HCT116 (cell line): ENCODE data around the gene TSR1. TPM values are rescaled to one million over a fixed set of nuclear protein-coding genes. Genes with fewer than 3 reads are reported as not detected.

Source experiments
- ATAC-seq: fragments of 200-7000 bp; cut with Tn5 transposase; 2 replicates; pipeline ENCODE4 v1.9.1; 2020; ENCODE audit warnings: mild to moderate bottlenecking, moderate library complexity
- BruUV-seq: library from RNA; stranded (reverse); fragments of 400-500 nt; replicated peaks from 2 replicates; lab custom pipeline; 2021; lab: Mats Ljungman, UMichigan
- CTCF ChIA-PET: fragments of 300-600 bp; sonication (Branson Sonifier 250); formaldehyde crosslinking; loops from one replicate; lab custom pipeline; 2021; ENCODE audit warnings: antibody characterized with exemption; lab: Charles Lee
- POLR2A ChIA-PET: fragments of 300-600, 350-600 bp; sonication (Branson Sonifier 250); formaldehyde crosslinking; loops from one replicate; lab custom pipeline; 2021; ENCODE audit warnings: antibody characterized with exemption; lab: Charles Lee
- RAD21 ChIA-PET, 2 experiments: fragments of 300-600 bp; sonication (Branson Sonifier 250); formaldehyde crosslinking; loops; one replicate each; lab custom pipeline; 2023; ENCODE audit warnings: low total read pairs in 2 of 2; ENCODE audit not compliant: uncharacterized antibody in 2 of 2, unreplicated experiment in 2 of 2, low non-redundant PET in 1 of 2; lab: Charles Lee
- DNase-seq: peaks from one replicate; pipeline ENCODE4 v3.0.0-alpha.2; 2010; ENCODE audit warnings: low read depth, low spot score
- H2AFZ ChIP-seq: fragments of 200-600 bp; shearing (Covaris generic), sonication (generic); 2 replicates; pipeline ENCODE4 v1.6.1; 2017; ENCODE audit warnings: low read depth, mixed run types, mixed read lengths, antibody characterized with exemption, low read length; ENCODE audit not compliant: poor library complexity, severe bottlenecking
- H3K27ac ChIP-seq: 2 replicates; pipeline ENCODE4 v1.5.1; 2012; ENCODE audit warnings: low read depth, low read length
- H3K27me3 ChIP-seq: fragments of 200-600 bp; sonication (generic); 2 replicates; pipeline ENCODE4 v1.6.1; 2016; ENCODE audit warnings: mixed run types, low read length, mixed read lengths; ENCODE audit not compliant: insufficient read depth
- H3K36me3 ChIP-seq, 2 experiments: fragments of 200-500 bp in 1 of 2; fragments of 200-600 bp in 1 of 2; sonication (Bioruptor generic) in 1 of 2; sonication (generic) in 1 of 2; 2 replicates each; pipeline versions ENCODE4 v1.5.1 to v1.6.1; 2014 to 2016; ENCODE audit warnings: low read length in 2 of 2, inconsistent platforms in 1 of 2, mixed read lengths in 1 of 2, mixed run types in 1 of 2; ENCODE audit not compliant: insufficient read depth in 2 of 2, control insufficient read depth in 1 of 2
- H3K4me1 ChIP-seq, 2 experiments: fragments of 200-600 bp in 1 of 2; sonication (generic) in 1 of 2; 2 replicates each; pipeline versions ENCODE4 v1.5.1 to v1.6.1; 2012 to 2017; ENCODE audit warnings: low read length in 2 of 2, inconsistent platforms in 1 of 2, mild to moderate bottlenecking in 1 of 2, mixed read lengths in 1 of 2, mixed run types in 1 of 2, moderate library complexity in 1 of 2; ENCODE audit not compliant: insufficient read depth in 2 of 2, control insufficient read depth in 1 of 2
- H3K4me2 ChIP-seq: fragments of 200-600 bp; sonication (generic); 2 replicates; pipeline ENCODE4 v1.6.1; 2017; ENCODE audit warnings: mixed run types, low read length, mixed read lengths
- H3K4me3 ChIP-seq, 2 experiments: fragments of 200-600 bp in 1 of 2; sonication (generic) in 1 of 2; replicated peaks in 1 of 2; 2 replicates each; pipeline ENCODE4 v1.5.1; 2011 to 2016; ENCODE audit warnings: low read length in 2 of 2, control low read depth in 1 of 2, low read depth in 1 of 2, mild to moderate bottlenecking in 1 of 2, mixed read lengths in 1 of 2, mixed run types in 1 of 2
- H3K79me2 ChIP-seq: fragments of 200-600 bp; sonication (generic); 2 replicates; pipeline ENCODE4 v1.6.1; 2017; ENCODE audit warnings: mild to moderate bottlenecking, mixed run types, low read length, moderate library complexity, mixed read lengths; ENCODE audit not compliant: insufficient read depth
- H3K9ac ChIP-seq: fragments of 200-600 bp; sonication (generic); 2 replicates; pipeline ENCODE4 v1.6.1; 2016; ENCODE audit warnings: low read length, mixed read lengths
- H3K9me2 ChIP-seq: fragments of 200-600 bp; sonication (generic), shearing (Covaris generic); 2 replicates; pipeline ENCODE4 v1.6.1; 2017; ENCODE audit warnings: mixed run types, mild to moderate bottlenecking, moderate library complexity; ENCODE audit not compliant: insufficient read depth
- H3K9me3 ChIP-seq, 2 experiments: fragments of 200-500 bp in 1 of 2; fragments of 200-600 bp in 1 of 2; sonication (Bioruptor generic) in 1 of 2; sonication (generic) in 1 of 2; 2 replicates each; pipeline ENCODE4 v1.6.1; 2014 to 2017; ENCODE audit warnings: low read length in 2 of 2, mixed read lengths in 2 of 2, inconsistent platforms in 1 of 2, low read depth in 1 of 2, mild to moderate bottlenecking in 1 of 2, mixed run types in 1 of 2, moderate library complexity in 1 of 2; ENCODE audit not compliant: control insufficient read depth in 1 of 2, insufficient read depth in 1 of 2
- H4K20me1 ChIP-seq: fragments of 200-600 bp; sonication (generic), shearing (Covaris generic); 2 replicates; pipeline ENCODE4 v1.6.1; 2017; ENCODE audit warnings: mixed run types, mild to moderate bottlenecking, moderate library complexity; ENCODE audit not compliant: insufficient read depth
- CTCF ChIP-seq, 3 experiments: fragments of 200-600 bp in 1 of 3; sonication (generic) in 1 of 3; IDR thresholded peaks in 2 of 3; conservative IDR thresholded peaks in 1 of 3; 2 replicates each; pipeline ENCODE4 v1.5.1; 2012 to 2017; ENCODE audit warnings: low read depth in 2 of 3, low read length in 2 of 3, antibody characterized with exemption in 1 of 3, borderline replicate concordance in 1 of 3, control low read depth in 1 of 3, mild to moderate bottlenecking in 1 of 3, mixed read lengths in 1 of 3, mixed run types in 1 of 3, moderate library complexity in 1 of 3; ENCODE audit not compliant: insufficient read depth in 1 of 3
- ELF1 ChIP-seq: IDR thresholded peaks from 2 replicates; pipeline ENCODE4 v1.6.1; 2012; ENCODE audit warnings: low read depth, borderline replicate concordance
- EZH2phosphoT487 ChIP-seq: fragments of 200-600 bp; IDR thresholded peaks from 2 replicates; pipeline ENCODE4 v1.6.1; 2018; ENCODE audit warnings: antibody characterized with exemption, borderline replicate concordance
- FOSL1 ChIP-seq: IDR thresholded peaks from 2 replicates; pipeline ENCODE4 v1.6.1; 2012; ENCODE audit warnings: low read depth
- JUND ChIP-seq: IDR thresholded peaks from 2 replicates; pipeline ENCODE4 v1.6.1; 2012
- MAX ChIP-seq: IDR thresholded peaks from 2 replicates; pipeline ENCODE4 v1.6.1; 2012
- SP1 ChIP-seq: IDR thresholded peaks from 2 replicates; pipeline ENCODE4 v1.6.1; 2012; ENCODE audit warnings: low read depth
- TCF7L2 ChIP-seq: IDR thresholded peaks from 2 replicates; pipeline ENCODE4 v1.7.0; 2011; ENCODE audit warnings: borderline replicate concordance, inconsistent platforms; ENCODE audit not compliant: insufficient read depth, insufficient read length; ENCODE audit errors: extremely low read depth
- ZBTB33 ChIP-seq: IDR thresholded peaks from 2 replicates; pipeline ENCODE4 v1.6.1; 2011; ENCODE audit warnings: mild to moderate bottlenecking, low read length, moderate library complexity; ENCODE audit not compliant: insufficient replicate concordance; ENCODE audit errors: extremely low read depth
- intact Hi-C: fragments of 100-400 bp; cut with micrococcal nuclease; formaldehyde crosslinking; loops from 2 replicates; pipeline ENCODE4 v1.10.0; 2022
- total RNA-seq: library from RNA; stranded (reverse); gene quantifications from one replicate; pipeline ENCODE4 v1.2.1, GENCODE V29; 2021; ENCODE audit not compliant: unreplicated experiment

The TSR1 gene
- total RNA-seq, 1 experiment from 2014 or later = 77.2 TPM

- Histone ChIP-seq H3K9me2 (no peaks in the 10 kb centered on the region), H3K36me3 (peaks cover 13 to 14% of the 10 kb centered on the region in 2 experiments; a peak in 3 of 4 replicates), H2AFZ (no peak overlapping the region), H4K20me1 (no peaks in the 10 kb centered on the region), H3K4me1 (peaks cover 23 to 36% of the 10 kb centered on the region in 2 experiments), H3K27ac (no peak overlapping the region), H3K9ac (no peak overlapping the region), H3K9me3 (no peaks in the 10 kb centered on the region), H3K27me3 (no peaks in the 10 kb centered on the region), H3K4me2 (peak overlapping the region; percentile 19; the same call in 1 of the 2 replicates), H3K79me2 (peaks cover 11% of the 10 kb centered on the region; the same call in 1 of the 2 replicates), H3K4me3 (no peak overlapping the region)
- DNase-seq (no peak), ATAC-seq (peak; percentile 50; the same call in 1 of the 2 replicates)
- no TSS peak for BruUV-seq
- RAD21 ChIA-PET = no interaction called here
- POLR2A ChIA-PET = interaction anchor here (1.1 kb wide), 1 partner anchor 8 kb away, joined by 5 read pairs; no protein-coding TSS in a partner anchor
- CTCF ChIA-PET = no interaction called here
- intact Hi-C loops = no loop called here
- TF ChIP-seq ELF1 = no peak
- peak; percentile 65 for TF ChIP-seq FOSL1
- no peak for TF ChIP-seq ZBTB33
- peak; percentile 67 for TF ChIP-seq JUND
- 0 out of 2 replicates have a peak, but pooled peaks have one; percentile 19 for TF ChIP-seq MAX
- TF ChIP-seq TCF7L2 = no peak
- peak; percentile 48 for TF ChIP-seq SP1
- no peak for TF ChIP-seq EZH2phosphoT487
- TF ChIP-seq CTCF (IDR thresholded peaks at IDR 0.05 in 2 of 3, conservative IDR thresholded peaks at IDR 0.05 in 1 of 3; ENCODE audit: borderline replicate concordance in 1 of 3, insufficient read depth in 1 of 3, low read depth in 2 of 3, low read length in 2 of 3) = no peak
Measured at GRCh38 chr17:2343421-2343820, 7.2 kb upstream of the TSR1 start.
